WTC11 (cell line): ENCODE measurements around the gene ADH7.

Experiments
- ARID4B ChIP-seq: sonication (generic); formaldehyde crosslinking; IDR thresholded peaks from 2 replicates; pipeline ENCODE4 v1.8.0; 2023; ENCODE audit warnings: missing genetic modification reagents, mild to moderate bottlenecking, borderline replicate concordance
- CTCF ChIP-seq: fragments of 200-600 bp; IDR thresholded peaks from 2 replicates; pipeline ENCODE4 v1.8.0; 2022; ENCODE audit warnings: antibody characterized with exemption
- ESRRA ChIP-seq: sonication (generic); formaldehyde crosslinking; IDR thresholded peaks from 2 replicates; pipeline ENCODE4 v1.8.1; 2022; ENCODE audit warnings: mild to moderate bottlenecking, missing genetic modification reagents, borderline replicate concordance

GRCh38 chr4:99463566-99463965, 28.4 kb upstream of the ADH7 start:
- TF ChIP-seq CTCF = no peak
- no peak for TF ChIP-seq ESRRA (CRISPR knock-in tag)
- no peak for TF ChIP-seq ARID4B
